Left colon (tissue), 2 donors: Measurements from ENCODE around the gene MBP. TPM values are rescaled to one million over a fixed set of nuclear protein-coding genes. Genes with fewer than 3 reads are reported as not detected.
A peak's percentile ranks its signal among the peaks of the same experiment; 100 is the strongest.
"Not testable (repeated sequence)": the region's sequence is repeated elsewhere in the genome, so short reads cannot be mapped to it uniquely, and the experiment has no call there.

Experiments used
- ATAC-seq: fragments of 200-7000 bp; cut with Tn5 transposase; one replicate; pipeline ENCODE4 v1.9.1; 2020; ENCODE audit warnings: mild to moderate bottlenecking, moderate library complexity
- DNase-seq, 2 donors: peaks; one replicate each; pipeline ENCODE4 v3.0.0-alpha.2; 2020
- intact Hi-C, 2 donors: fragments of 100-400 bp; cut with DNase I in 1 of 2; cut with micrococcal nuclease in 1 of 2; formaldehyde crosslinking; loops; one replicate each; pipeline versions ENCODE4 v1.11.2 to v1.14.0; 2022; cut with DNase I, micrococcal nuclease
- total RNA-seq, 2 donors: library from RNA; stranded (reverse); fragmentation: NEBNext Ultra II Directional; extraction: Animal tissue kit (Norgen Biotek cat#: 25700); gene quantifications; one replicate each; pipeline ENCODE4 v1.2.1, GENCODE V29; 2021
- donor health status: DM: no; HTN: no; CAD: no.
- donor health status: DM: yes; HTN: yes; CAD: no.

Gene MBP
- total RNA-seq, 2 donors from 2014 or later, result 48.5 to 51.6 TPM

DNA sequence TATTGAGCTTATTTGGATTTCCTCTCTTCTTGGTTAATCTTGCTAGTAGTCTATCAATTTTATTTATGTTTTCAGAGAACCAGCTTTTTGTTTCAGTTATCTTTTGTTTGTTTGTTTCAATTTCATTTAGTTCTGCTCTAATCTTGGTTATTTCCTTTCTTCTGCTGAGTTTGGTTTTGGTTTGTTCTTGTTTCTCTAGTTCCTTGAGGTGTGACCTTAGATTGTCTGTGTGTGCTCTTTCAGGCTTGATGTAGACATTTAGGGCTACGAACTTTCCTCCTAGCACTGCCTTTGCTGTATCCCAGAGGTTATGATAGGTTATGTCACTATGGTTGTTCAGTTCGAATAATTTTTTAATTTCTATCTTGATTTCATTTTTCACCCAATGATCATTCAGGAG is 168.6 kb downstream of the MBP start:
- no peak for DNase-seq
- ATAC-seq, result no peak
- intact Hi-C loops, result no loop called here

- ATAC-seq, result no peak
- intact Hi-C loops, result no loop called here
These were observed 169.7 kb downstream of the MBP start for GRCh38 chr18:76962851-76963250.

GRCh38 chr18:76960528-76961035 is 172.0 kb downstream of the MBP start:
- DNase-seq (no peak), ATAC-seq (no peak)
- intact Hi-C loops, result no loop called here

More at GRCh38 chr18:76962851-76963250, 169.7 kb downstream of the MBP start:
- DNase-seq, result no peak

DNA sequence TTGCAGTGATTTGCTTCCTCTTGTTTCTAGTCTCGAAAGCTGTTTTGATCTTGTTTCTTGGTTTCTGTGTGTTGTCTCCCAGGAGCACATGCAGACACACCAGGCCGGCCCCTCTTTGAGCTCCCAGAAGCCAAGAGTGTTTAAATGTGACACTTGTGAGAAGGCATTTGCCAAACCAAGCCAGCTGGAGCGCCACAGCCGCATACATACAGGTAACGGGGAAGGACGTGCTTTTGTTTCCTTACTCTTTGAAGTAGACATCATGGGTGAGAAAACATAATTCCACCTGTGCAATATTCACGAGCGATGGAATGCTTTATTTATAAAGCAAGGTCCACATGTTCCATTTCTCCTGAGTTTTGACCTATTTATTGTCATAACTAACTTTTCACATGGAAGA is 173.0 kb downstream of the MBP start:
- ATAC-seq, result no peak
- DNase-seq, result no peak
- intact Hi-C loops, result no loop called here

GRCh38 chr18:76958692-76959341 is 173.8 kb downstream of the MBP start:
- intact Hi-C loops, result no loop called here
- DNase-seq (no peak), ATAC-seq (peak; percentile 70)

DNA sequence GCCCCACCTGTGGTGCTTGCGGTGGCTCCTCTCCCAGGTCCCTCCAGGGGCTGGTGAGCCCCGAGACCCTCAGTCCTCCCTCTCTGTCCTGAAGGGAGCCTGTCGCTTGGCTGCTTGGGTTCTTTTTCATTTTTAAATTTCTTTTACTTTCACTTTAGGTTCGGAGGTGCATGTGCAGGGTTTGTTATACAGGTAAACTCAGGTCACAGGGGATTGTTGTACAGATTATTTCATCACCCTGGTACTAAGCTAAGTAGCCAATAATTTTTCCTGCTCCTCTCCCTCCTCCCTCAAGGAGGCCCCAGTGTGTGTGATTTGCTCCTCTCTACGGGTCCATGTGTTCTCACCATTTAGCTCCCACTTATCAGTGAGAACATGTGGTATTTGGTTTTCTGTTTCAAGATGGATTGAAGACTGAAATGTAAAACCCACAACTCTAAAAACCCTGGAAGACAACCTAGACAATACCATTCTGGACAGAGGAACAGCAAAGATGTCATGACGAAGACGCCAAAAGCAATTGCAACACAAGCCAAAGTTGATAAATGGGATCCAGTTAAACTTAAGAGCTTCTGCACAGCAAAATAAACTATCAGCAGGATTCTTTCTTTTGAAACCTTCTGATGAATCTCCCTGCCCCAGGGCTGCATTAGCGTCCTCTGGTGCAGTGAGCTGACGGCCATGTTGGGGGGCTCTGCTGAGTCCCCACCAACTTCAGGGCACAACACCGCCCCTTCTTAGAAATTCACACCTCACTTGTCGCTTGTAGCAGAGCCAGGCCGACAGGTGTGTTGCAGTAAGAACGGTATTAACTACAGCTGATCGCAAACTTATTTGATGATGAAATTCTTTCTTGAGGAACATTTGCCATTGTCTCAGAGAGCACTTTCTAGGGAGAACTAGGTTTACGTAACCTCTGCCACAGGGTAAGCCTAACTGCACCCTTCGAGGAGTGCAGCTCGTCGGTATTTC is 174.9 kb downstream of the MBP start:
- ATAC-seq (no peak), DNase-seq (no peak)
- intact Hi-C loops, result no loop called here

- ATAC-seq, result no peak
- intact Hi-C loops, result no loop called here
- no peak for DNase-seq
These were observed 175.9 kb downstream of the MBP start for GRCh38 chr18:76956648-76957047.

DNA sequence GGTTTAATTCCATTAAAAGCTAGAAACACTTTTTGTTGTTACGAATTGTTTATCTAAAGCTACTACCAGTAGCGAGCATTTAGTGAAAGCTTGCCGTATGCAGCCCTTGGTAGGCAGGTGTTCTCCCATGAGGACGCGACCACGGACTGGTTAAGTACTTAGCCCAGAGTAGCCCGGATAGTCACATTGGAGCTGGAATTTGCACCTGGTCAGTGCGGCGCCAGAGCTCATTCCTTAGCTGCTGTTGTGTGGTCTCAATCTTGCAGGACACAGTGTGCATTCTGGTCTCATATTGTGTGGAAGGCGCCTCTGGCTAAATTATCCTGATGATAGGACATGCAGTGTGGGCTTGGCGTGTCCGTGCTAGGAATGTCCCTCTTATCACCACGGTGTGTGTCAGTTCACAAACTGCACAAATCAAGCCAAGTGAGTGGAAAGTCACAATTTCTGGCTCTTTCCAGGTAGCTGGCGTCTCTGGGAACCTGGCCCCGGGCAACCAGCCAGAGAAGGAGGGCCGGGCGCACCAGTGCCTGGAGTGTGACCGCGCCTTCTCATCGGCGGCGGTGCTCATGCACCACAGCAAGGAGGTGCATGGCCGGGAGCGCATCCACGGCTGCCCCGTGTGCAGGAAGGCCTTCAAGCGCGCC is 176.9 kb downstream of the MBP start:
- peak in 1 of 2 donors; percentile 82 for DNase-seq
- intact Hi-C loops, result no loop called here
- ATAC-seq, result peak; percentile 83

- ATAC-seq, result peak; percentile 60
- intact Hi-C loops, result no loop called here
- peak; percentile 57 to 77 for DNase-seq
These were observed 178.9 kb downstream of the MBP start for GRCh38 chr18:76953583-76954233.

DNA sequence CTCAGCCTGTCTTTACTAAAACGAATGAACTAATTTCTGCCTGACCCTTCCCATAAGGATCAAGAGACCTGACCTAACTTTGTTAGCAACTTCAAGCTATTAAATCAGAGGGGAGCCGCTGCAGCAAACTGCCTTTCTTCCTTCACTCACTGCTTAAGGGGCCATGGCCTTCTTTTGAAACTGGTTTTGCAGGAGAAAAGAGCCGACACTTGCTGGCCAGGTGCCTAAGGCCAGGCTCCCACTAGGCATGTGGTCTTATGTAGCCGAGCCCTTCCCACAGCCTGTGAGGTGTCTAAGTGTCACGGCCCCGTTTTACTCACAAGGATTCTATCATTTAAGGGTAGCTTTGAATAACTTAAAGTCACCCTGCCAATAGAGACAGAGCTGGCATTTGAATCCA is 179.4 kb downstream of the MBP start:
- ATAC-seq (peak; percentile 30), DNase-seq (no peak)
- intact Hi-C loops, result no loop called here

DNA sequence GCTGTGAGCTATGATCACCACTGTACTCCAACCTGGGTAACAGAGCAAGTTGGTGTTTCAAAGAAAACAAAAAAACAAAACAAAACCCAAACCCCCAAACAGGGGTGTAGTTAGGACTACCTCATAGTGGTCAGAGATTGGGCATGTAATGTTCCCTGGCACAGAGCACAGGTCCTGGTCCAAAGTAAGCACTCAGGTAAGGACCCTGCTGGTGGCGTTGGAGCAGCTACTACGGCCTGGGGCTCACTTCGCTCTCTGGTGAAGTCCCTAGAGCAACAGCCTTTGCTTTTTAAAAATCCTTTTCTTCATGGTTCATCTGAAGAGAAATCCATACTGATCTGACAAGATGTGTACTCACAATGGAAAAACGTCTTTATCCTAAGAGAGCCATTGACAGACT is 179.8 kb downstream of the MBP start:
- ATAC-seq (no peak), DNase-seq (no peak)
- intact Hi-C loops, result no loop called here

DNA sequence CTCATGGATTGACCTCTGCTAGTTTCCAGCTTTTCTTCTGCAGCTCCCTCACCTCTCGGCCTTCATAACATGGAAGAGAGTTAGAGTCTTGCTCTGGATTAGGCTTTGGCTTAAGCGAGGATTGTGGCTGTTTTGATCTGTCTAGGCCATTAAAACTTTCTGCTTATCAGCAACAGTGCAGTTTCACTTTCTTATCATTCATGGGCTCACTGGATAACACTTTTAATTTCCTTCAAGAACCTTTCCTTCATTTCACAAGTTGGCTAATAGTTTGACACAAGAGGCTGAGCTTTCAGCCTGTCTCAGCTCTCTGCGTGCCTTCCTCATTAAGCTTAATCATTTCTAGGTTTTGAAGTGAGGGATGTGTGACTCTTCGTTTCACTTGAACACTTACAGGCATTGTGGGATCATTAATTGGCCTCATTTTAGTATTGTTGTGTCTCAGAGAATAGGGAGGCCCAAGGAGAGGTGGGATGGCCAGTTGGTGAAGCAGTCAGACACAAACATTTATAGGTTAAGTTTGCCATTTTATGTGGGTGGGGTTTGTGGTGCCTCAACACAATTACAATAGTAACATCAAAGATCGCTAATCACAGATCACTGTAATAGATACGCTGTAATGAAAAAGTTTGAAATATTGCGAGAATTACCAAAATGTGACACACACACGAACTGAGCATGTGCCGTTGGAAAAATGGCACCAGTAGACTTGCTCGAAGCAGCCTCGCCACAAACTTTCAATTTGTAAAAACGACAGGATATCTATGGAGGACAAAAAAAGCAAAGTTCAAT is 180.9 kb downstream of the MBP start:
- no peak for DNase-seq
- intact Hi-C loops, result no loop called here
- no peak for ATAC-seq

- ATAC-seq (no peak), DNase-seq (no peak)
- intact Hi-C loops, result no loop called here
These were observed 184.2 kb downstream of the MBP start for GRCh38 chr18:76948345-76948744.

DNA sequence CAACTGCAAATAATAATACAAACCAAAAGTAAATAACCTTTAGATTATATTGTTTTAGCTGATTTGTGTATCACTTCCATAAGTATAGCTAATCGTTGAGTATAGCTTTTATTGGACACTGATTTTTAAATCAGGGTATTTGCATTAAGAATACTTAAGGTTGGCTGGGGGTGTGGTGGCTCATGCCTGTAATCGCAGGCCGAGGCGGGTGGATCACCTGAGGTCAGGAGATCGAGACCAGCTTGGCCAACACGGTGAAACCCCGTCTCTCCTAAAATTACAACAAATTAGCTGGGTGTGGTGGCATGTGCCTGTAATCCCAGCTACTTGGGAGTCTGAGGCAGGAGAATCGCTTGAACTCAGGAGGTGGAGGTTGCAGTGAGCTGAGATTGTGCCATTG is 188.2 kb downstream of the MBP start:
- ATAC-seq, intact Hi-C loops, DNase-seq: not testable (repeated sequence)

DNA sequence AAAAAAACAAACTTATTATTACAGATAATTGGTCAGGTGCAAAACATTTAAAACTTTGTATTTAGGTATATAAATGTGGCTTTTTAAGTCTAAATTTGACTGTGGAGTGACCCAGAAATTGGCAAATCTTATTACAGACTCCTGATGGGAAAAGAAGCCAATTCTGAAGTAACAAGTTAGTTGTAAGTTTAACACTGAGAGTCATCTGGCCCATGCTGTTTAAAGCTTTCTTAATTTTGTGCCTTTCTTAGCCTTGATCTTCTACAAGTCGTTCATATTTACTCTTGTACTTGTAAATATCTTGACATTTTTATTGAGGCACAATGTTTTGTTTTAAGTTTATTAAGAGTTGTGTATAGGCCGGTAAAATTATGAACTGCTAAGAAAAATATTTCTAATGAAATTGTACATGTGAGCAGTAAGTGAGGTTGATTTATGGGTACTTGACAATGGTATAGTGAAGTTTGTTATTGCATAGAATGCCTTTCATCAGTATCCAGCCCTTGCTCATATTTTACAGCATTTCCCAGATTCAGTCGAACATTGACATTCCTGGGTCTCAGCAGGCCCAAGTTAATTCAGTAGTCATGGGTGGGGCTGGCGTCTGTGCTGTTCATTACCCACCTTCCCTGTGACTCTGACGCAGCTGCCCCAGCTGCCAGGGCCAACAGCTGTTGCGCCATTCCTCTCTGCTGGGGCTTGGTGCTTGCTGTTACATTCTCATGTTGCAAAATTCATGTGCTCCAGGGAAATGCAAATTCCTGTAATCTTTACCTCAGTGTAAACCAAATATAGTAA is 188.8 kb downstream of the MBP start:
- DNase-seq (no peak), ATAC-seq (no peak)
- intact Hi-C loops, result no loop called here

DNA sequence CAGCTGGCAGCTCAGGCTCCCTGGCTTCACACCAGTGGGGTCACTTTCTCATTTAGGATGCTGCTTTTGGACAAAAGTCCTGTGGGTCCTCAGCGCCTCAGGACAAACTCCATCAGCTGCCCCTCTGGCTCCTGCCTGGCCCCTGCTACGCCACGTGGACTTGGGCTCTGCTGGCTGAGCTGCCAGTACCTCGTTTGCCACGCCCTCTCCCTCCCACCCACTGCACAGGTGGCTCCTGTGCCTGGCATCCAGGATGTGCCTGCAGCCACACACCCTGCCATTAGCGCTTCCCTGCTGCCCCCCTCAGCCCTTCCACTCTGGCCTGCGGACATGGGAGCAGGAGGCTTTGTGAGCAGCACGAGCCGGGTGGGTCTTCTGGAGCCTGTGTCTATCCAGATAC is 191.3 kb downstream of the MBP start:
- DNase-seq, result peak; percentile 48 to 54
- peak; percentile 84 for ATAC-seq
- intact Hi-C loops, result no loop called here

DNA sequence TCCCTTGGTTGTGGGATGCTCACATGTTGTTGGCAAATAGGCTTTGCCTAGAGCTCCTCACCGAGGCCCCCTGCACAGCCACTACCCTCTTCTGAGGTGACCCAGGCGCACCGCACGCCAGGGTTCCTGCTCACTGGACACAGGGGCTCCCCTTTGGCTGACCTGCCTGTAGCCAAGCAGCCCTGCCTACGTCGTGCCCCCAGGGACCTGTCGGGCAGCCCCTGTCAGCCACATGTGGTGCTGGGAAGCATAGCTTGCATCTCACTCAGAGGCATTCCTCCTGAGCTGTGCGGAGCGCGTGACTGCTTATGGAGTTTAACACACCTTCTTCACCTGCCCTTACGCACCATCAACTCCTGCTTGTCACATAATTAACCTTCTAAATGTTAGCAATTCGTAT is 194.0 kb downstream of the MBP start:
- no peak for ATAC-seq
- DNase-seq, result no peak
- intact Hi-C loops, result no loop called here

DNA sequence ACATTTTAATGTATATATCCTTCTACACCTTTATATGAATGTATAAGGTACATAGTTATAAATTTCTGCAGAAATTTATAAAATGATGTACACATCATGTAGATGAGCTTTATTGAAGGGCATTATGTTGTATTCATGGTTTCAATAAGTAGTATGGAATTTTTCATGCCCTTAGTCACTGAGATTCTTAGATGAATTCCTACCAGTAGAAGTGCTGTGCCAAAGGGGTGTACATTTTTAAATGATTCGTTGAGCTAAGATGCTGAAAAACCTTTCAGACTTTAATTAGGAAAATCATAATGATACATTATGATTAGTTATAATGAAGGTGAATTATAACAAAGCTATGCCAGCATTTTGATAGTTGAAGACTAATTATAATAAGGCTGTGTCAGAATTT is 195.0 kb downstream of the MBP start:
- intact Hi-C loops, result no loop called here
- ATAC-seq, result no peak
- no peak for DNase-seq
